NCI-H1092 treated with DMSO at 0.1 percent for 48 hours (cell line): ENCODE results near the gene ASB12.

Experiments used
- DNase-seq: peaks from one replicate; lab custom pipeline; 2025; lab: John Stamatoyannopoulos, UW

Gene ASB12

GRCh38 chrX:64186974-64187761 lies 43.2 kb downstream of the ASB12 start:
- DNase-seq = no peak

GRCh38 chrX:64184396-64184795 lies 46.0 kb downstream of the ASB12 start:
- DNase-seq = no peak

- DNase-seq = no peak
Observed at GRCh38 chrX:64182208-64182607, 48.2 kb downstream of the ASB12 start.

- no peak for DNase-seq
Observed at GRCh38 chrX:64176876-64177275, 53.5 kb downstream of the ASB12 start.
